ENCODE measurements around the gene MBD6. TPM values are rescaled to one million over a fixed set of nuclear protein-coding genes. Genes with fewer than 3 reads are reported as not detected.
A peak's percentile ranks its signal among the peaks of the same experiment; 100 is the strongest.

Gene MBD6
- 67.7 TPM for polyA plus RNA-seq
- long read RNA-seq, donor 1, partial matches to known transcripts, result 24 of 24 reads
- long read RNA-seq, donor 1, other reads (novel, unspliced or antisense), result 0 of 24 reads
- long read RNA-seq, donor 2, full-length matches to known transcripts, result 4 of 70 reads
- long read RNA-seq, donor 2, partial matches to known transcripts, result 66 of 70 reads
- long read RNA-seq, donor 2, other reads (novel, unspliced or antisense), result 0 of 70 reads
- long read RNA-seq, donor 3, result 0 reads
- long read RNA-seq, donor 4, result 0 reads
- long read RNA-seq, donor 5, full-length matches to known transcripts, result 1 of 62 reads
- long read RNA-seq, donor 5, partial matches to known transcripts, result 39 of 62 reads
- long read RNA-seq, donor 5, other reads (novel, unspliced or antisense), result 22 of 62 reads
- long read RNA-seq, donor 6, partial matches to known transcripts, result 91 of 93 reads
- long read RNA-seq, donor 6, other reads (novel, unspliced or antisense), result 0 of 93 reads
- long read RNA-seq, donor 7, partial matches to known transcripts, result 29 of 29 reads
- long read RNA-seq, donor 7, other reads (novel, unspliced or antisense), result 0 of 29 reads
- long read RNA-seq, donor 8, partial matches to known transcripts, result 107 of 149 reads
- long read RNA-seq, donor 8, other reads (novel, unspliced or antisense), result 39 of 149 reads
- long read RNA-seq, donor 9, partial matches to known transcripts, result 51 of 51 reads
- long read RNA-seq, donor 9, other reads (novel, unspliced or antisense), result 0 of 51 reads
- long read RNA-seq, donor 10, partial matches to known transcripts, result 76 of 118 reads
- long read RNA-seq, donor 10, other reads (novel, unspliced or antisense), result 40 of 118 reads
- long read RNA-seq, donor 11, partial matches to known transcripts, result 63 of 94 reads
- long read RNA-seq, donor 11, other reads (novel, unspliced or antisense), result 30 of 94 reads

- Histone ChIP-seq H3K9me3 (ENCODE audit: control insufficient read depth, low read depth, low read length) (no peaks in the 10 kb centered on the region), H3K27ac (ENCODE audit: low read length) (peak within 1 kb of the TSS; percentile 100), H3K4me1 (ENCODE audit: control insufficient read depth, insufficient read depth, low read length) (peaks cover 45% of the 10 kb centered on the region), H3K4me3 (ENCODE audit: low read length) (peak within 1 kb of the TSS; percentile 73), H3K27me3 (ENCODE audit: control insufficient read depth, insufficient read depth, low read length) (no peaks in the 10 kb centered on the region), H3K36me3 (ENCODE audit: control insufficient read depth, insufficient read depth, low read length) (peaks cover 36% of the 10 kb centered on the region)
- DNase-seq, result peak; percentile 92 to 96
- WGBS (ENCODE audit: insufficient coverage, low lambda C conversion rate), result no CpG with 5 or more reads among the region's 57 CpGs
Observed at GRCh38 chr12:57522011-57522886, at the start of gene MBD6. TSS of gene MBD6 (plus strand) at chr12:57522824. CDS start at chr12:57524304, 1,480 bp downstream.

- H3K4me3 ChIP-seq (ENCODE audit: low read length), result no peak overlapping the region
- no peak overlapping the region for H3K27ac ChIP-seq (ENCODE audit: low read length)
- H3K9me3 ChIP-seq (ENCODE audit: control insufficient read depth, low read depth, low read length), result no peaks in the 10 kb centered on the region
- peaks cover 36% of the 10 kb centered on the region for H3K4me1 ChIP-seq (ENCODE audit: control insufficient read depth, insufficient read depth, low read length)
- DNase-seq, result no peak
- H3K27me3 ChIP-seq (ENCODE audit: control insufficient read depth, insufficient read depth, low read length), result peaks cover 51% of the 10 kb centered on the region
- no CpG with 5 or more reads among the region's 3 CpGs for WGBS (ENCODE audit: insufficient coverage, low lambda C conversion rate)
- no peaks in the 10 kb centered on the region for H3K36me3 ChIP-seq (ENCODE audit: control insufficient read depth, insufficient read depth, low read length)
Observed at GRCh38 chr12:57473392-57473791, 49.2 kb upstream of the MBD6 start.

GRCh38 chr12:57473886-57474285 is 48.7 kb upstream of the MBD6 start:
- no CpG with 5 or more reads among the region's 5 CpGs for WGBS (ENCODE audit: insufficient coverage, low lambda C conversion rate)

GRCh38 chr12:57474430-57474829 is 48.2 kb upstream of the MBD6 start:
- Histone ChIP-seq H3K4me3 (ENCODE audit: low read length) (no peak overlapping the region), H3K36me3 (ENCODE audit: control insufficient read depth, insufficient read depth, low read length) (no peaks in the 10 kb centered on the region), H3K27ac (ENCODE audit: low read length) (no peak overlapping the region), H3K4me1 (ENCODE audit: control insufficient read depth, insufficient read depth, low read length) (peaks cover 32% of the 10 kb centered on the region), H3K9me3 (ENCODE audit: control insufficient read depth, low read depth, low read length) (no peaks in the 10 kb centered on the region), H3K27me3 (ENCODE audit: control insufficient read depth, insufficient read depth, low read length) (peaks cover 61% of the 10 kb centered on the region)
- WGBS (ENCODE audit: insufficient coverage, low lambda C conversion rate), result no CpG with 5 or more reads among the region's 8 CpGs
- DNase-seq, result no peak

More at GRCh38 chr12:57473886-57474285, 48.7 kb upstream of the MBD6 start:
- H3K27me3 ChIP-seq (ENCODE audit: control insufficient read depth, insufficient read depth, low read length), result peaks cover 56% of the 10 kb centered on the region
- H3K27ac ChIP-seq (ENCODE audit: low read length), result no peak overlapping the region
- DNase-seq, result no peak
- H3K36me3 ChIP-seq (ENCODE audit: control insufficient read depth, insufficient read depth, low read length), result no peaks in the 10 kb centered on the region
- no peaks in the 10 kb centered on the region for H3K9me3 ChIP-seq (ENCODE audit: control insufficient read depth, low read depth, low read length)
- no peak overlapping the region for H3K4me3 ChIP-seq (ENCODE audit: low read length)
- peaks cover 36% of the 10 kb centered on the region for H3K4me1 ChIP-seq (ENCODE audit: control insufficient read depth, insufficient read depth, low read length)

GRCh38 chr12:57474862-57475261 is 47.8 kb upstream of the MBD6 start:
- no peak for DNase-seq
- no peak overlapping the region for H3K27ac ChIP-seq (ENCODE audit: low read length)
- H3K4me3 ChIP-seq (ENCODE audit: low read length), result no peak overlapping the region
- H3K4me1 ChIP-seq (ENCODE audit: control insufficient read depth, insufficient read depth, low read length), result peaks cover 30% of the 10 kb centered on the region
- peaks cover 63% of the 10 kb centered on the region for H3K27me3 ChIP-seq (ENCODE audit: control insufficient read depth, insufficient read depth, low read length)
- no peaks in the 10 kb centered on the region for H3K9me3 ChIP-seq (ENCODE audit: control insufficient read depth, low read depth, low read length)
- WGBS (ENCODE audit: insufficient coverage, low lambda C conversion rate), result no CpG with 5 or more reads among the region's 7 CpGs
- no peaks in the 10 kb centered on the region for H3K36me3 ChIP-seq (ENCODE audit: control insufficient read depth, insufficient read depth, low read length)

GRCh38 chr12:57475271-57476161 is 47.1 kb upstream of the MBD6 start:
- Histone ChIP-seq H3K9me3 (ENCODE audit: control insufficient read depth, low read depth, low read length) (no peaks in the 10 kb centered on the region), H3K27ac (ENCODE audit: low read length) (no peak overlapping the region), H3K36me3 (ENCODE audit: control insufficient read depth, insufficient read depth, low read length) (no peaks in the 10 kb centered on the region), H3K4me3 (ENCODE audit: low read length) (peak overlapping the region; percentile 34), H3K4me1 (ENCODE audit: control insufficient read depth, insufficient read depth, low read length) (peaks cover 24% of the 10 kb centered on the region), H3K27me3 (ENCODE audit: control insufficient read depth, insufficient read depth, low read length) (peaks cover 63% of the 10 kb centered on the region)
- DNase-seq, result peak in 1 of 2 donors; percentile 78
- no CpG with 5 or more reads among the region's 84 CpGs for WGBS (ENCODE audit: insufficient coverage, low lambda C conversion rate)

GRCh38 chr12:57476162-57476992 is 46.2 kb upstream of the MBD6 start:
- Histone ChIP-seq H3K27me3 (ENCODE audit: control insufficient read depth, insufficient read depth, low read length) (peaks cover 64% of the 10 kb centered on the region), H3K4me3 (ENCODE audit: low read length) (peak overlapping the region; percentile 34), H3K9me3 (ENCODE audit: control insufficient read depth, low read depth, low read length) (no peaks in the 10 kb centered on the region), H3K27ac (ENCODE audit: low read length) (no peak overlapping the region), H3K36me3 (ENCODE audit: control insufficient read depth, insufficient read depth, low read length) (no peaks in the 10 kb centered on the region), H3K4me1 (ENCODE audit: control insufficient read depth, insufficient read depth, low read length) (peaks cover 16% of the 10 kb centered on the region)
- no CpG with 5 or more reads among the region's 29 CpGs for WGBS (ENCODE audit: insufficient coverage, low lambda C conversion rate)
- DNase-seq, result peak in 1 of 2 donors; percentile 53

- DNase-seq, result no peak
- no peak overlapping the region for H3K27ac ChIP-seq (ENCODE audit: low read length)
- peak overlapping the region; percentile 3 for H3K4me3 ChIP-seq (ENCODE audit: low read length)
- WGBS (ENCODE audit: insufficient coverage, low lambda C conversion rate), result no CpG with 5 or more reads among the region's 15 CpGs
- H3K27me3 ChIP-seq (ENCODE audit: control insufficient read depth, insufficient read depth, low read length), result peaks cover 68% of the 10 kb centered on the region
- H3K4me1 ChIP-seq (ENCODE audit: control insufficient read depth, insufficient read depth, low read length), result peaks cover 10% of the 10 kb centered on the region
- no peaks in the 10 kb centered on the region for H3K36me3 ChIP-seq (ENCODE audit: control insufficient read depth, insufficient read depth, low read length)
- no peaks in the 10 kb centered on the region for H3K9me3 ChIP-seq (ENCODE audit: control insufficient read depth, low read depth, low read length)
Observed at GRCh38 chr12:57476993-57477709, 45.5 kb upstream of the MBD6 start.
